ENCODE data around the gene DYNC2H1. TPM values are rescaled to one million over a fixed set of nuclear protein-coding genes. Genes with fewer than 3 reads are reported as not detected.

The DYNC2H1 gene
- total RNA-seq, 1 experiment from 2014 or later, result 12.4 TPM

GRCh38 chr11:103070142-103070541 lies 39.1 kb upstream of the DYNC2H1 start:
- ChIA-PET POLR2A (no interaction called here), CTCF (interaction anchor here (0.7 kb wide), 2 partner anchors 1162 to 1208 kb away, joined by 3 to 5 read pairs; no protein-coding TSS in a partner anchor)
- H3K36me3 ChIP-seq (ENCODE audit: control insufficient read depth, insufficient read depth, low read length), result peaks cover 11% of the 10 kb centered on the region; the same call in 1 of the 2 replicates
- BruUV-seq (replicated peaks), result no TSS peak
- H3K27me3 ChIP-seq (ENCODE audit: control insufficient read depth, insufficient read depth, low read length), result no peaks in the 10 kb centered on the region
- no peaks in the 10 kb centered on the region for H3K9me3 ChIP-seq (ENCODE audit: control insufficient read depth, insufficient read depth, low read depth, low read length)
- H3K4me3 ChIP-seq (ENCODE audit: low read depth in 2 of 2, low read length in 2 of 2), result no peak overlapping the region
- TF ChIP-seq CTCF (IDR thresholded peaks at IDR 0.05) (no peak), REST (IDR thresholded peaks at IDR 0.05; ENCODE audit: insufficient read depth in 1 of 2, low read depth in 2 of 2, low read length in 1 of 2) (no peak), TCF7L2 (IDR thresholded peaks at IDR 0.05; ENCODE audit: low read depth, low read length) (no peak), POLR2AphosphoS5 (IDR thresholded peaks at IDR 0.05; ENCODE audit: low read depth, low read length) (no peak), SIN3A (IDR thresholded peaks at IDR 0.05; ENCODE audit: borderline replicate concordance, insufficient read depth, low read depth, low read length) (no peak)
- no peak for ATAC-seq
- in situ Hi-C loops (cut with HindIII; ENCODE audit: low pct_unique_long_range_greater_than_20kb, low sequenced_read_pairs) (no loop called here), intact Hi-C loops (cut with micrococcal nuclease; ENCODE audit: unreplicated experiment) (no loop called here)
- H3K27ac ChIP-seq (ENCODE audit: low read length), result no peak overlapping the region
- DNase-seq (ENCODE audit: low read depth, low spot score), result no peak
- H3K4me1 ChIP-seq (ENCODE audit: control insufficient read depth, insufficient read depth, low read length), result no peaks in the 10 kb centered on the region

GRCh38 chr11:103071008-103071407 lies 38.2 kb upstream of the DYNC2H1 start:
- H3K27me3 ChIP-seq (ENCODE audit: control insufficient read depth, insufficient read depth, low read length), result no peaks in the 10 kb centered on the region
- intact Hi-C loops (cut with micrococcal nuclease; ENCODE audit: unreplicated experiment), result no loop called here

More at GRCh38 chr11:103071008-103071407, 38.2 kb upstream of the DYNC2H1 start:
- ChIA-PET CTCF (no interaction called here), POLR2A (no interaction called here)
- peaks cover 5% of the 10 kb centered on the region; the same call in 1 of the 2 replicates for H3K36me3 ChIP-seq (ENCODE audit: control insufficient read depth, insufficient read depth, low read length)
- H3K4me3 ChIP-seq (ENCODE audit: low read depth in 2 of 2, low read length in 2 of 2), result no peak overlapping the region
- no peaks in the 10 kb centered on the region for H3K9me3 ChIP-seq (ENCODE audit: control insufficient read depth, insufficient read depth, low read depth, low read length)
- DNase-seq (ENCODE audit: low read depth, low spot score) (no peak), ATAC-seq (no peak)
- no peaks in the 10 kb centered on the region for H3K4me1 ChIP-seq (ENCODE audit: control insufficient read depth, insufficient read depth, low read length)
- no TSS peak for BruUV-seq (replicated peaks)
- in situ Hi-C loops (cut with HindIII; ENCODE audit: low pct_unique_long_range_greater_than_20kb, low sequenced_read_pairs), result no loop called here
- TF ChIP-seq SIN3A (IDR thresholded peaks at IDR 0.05; ENCODE audit: borderline replicate concordance, insufficient read depth, low read depth, low read length), result no peak
- TF ChIP-seq REST (IDR thresholded peaks at IDR 0.05; ENCODE audit: insufficient read depth in 1 of 2, low read depth in 2 of 2, low read length in 1 of 2), result no peak
- no peak for TF ChIP-seq POLR2AphosphoS5 (IDR thresholded peaks at IDR 0.05; ENCODE audit: low read depth, low read length)
- no peak for TF ChIP-seq TCF7L2 (IDR thresholded peaks at IDR 0.05; ENCODE audit: low read depth, low read length)
- no peak for TF ChIP-seq CTCF (IDR thresholded peaks at IDR 0.05)
- no peak overlapping the region for H3K27ac ChIP-seq (ENCODE audit: low read length)

Data from Panc1 (cell line).